Tibial nerve (tissue), 4 donors: ENCODE data around the gene BAZ2B.

Experiments used
- EP300 ChIP-seq, 2 donors: sonication (generic); formaldehyde crosslinking; IDR thresholded peaks; one replicate each; pipeline ENCODE4 v1.6.1; 2017; ENCODE audit warnings: antibody characterized with exemption in 2 of 2, mild to moderate bottlenecking in 1 of 2
- POLR2A ChIP-seq, 2 donors: fragments of 450-650 bp; IDR thresholded peaks; one replicate each; pipeline ENCODE4 v1.6.1; 2017; ENCODE audit warnings: antibody characterized with exemption in 2 of 2, mild to moderate bottlenecking in 2 of 2, moderate library complexity in 2 of 2
- TF ChIP-seq, protein P1 (sequence below), 5 experiments: fragments of 200-600 bp in 3 of 5; fragments of 450-650 bp in 2 of 5; sonication (generic) in 3 of 5; IDR thresholded peaks; one replicate each; pipeline ENCODE4 v1.5.1; 2016 to 2019; ENCODE audit warnings: antibody characterized with exemption in 5 of 5, mild to moderate bottlenecking in 3 of 5, moderate library complexity in 2 of 5

GRCh38 chr2:159402790-159403189, 213.6 kb downstream of the BAZ2B start:
- TF ChIP-seq, protein P1, sequence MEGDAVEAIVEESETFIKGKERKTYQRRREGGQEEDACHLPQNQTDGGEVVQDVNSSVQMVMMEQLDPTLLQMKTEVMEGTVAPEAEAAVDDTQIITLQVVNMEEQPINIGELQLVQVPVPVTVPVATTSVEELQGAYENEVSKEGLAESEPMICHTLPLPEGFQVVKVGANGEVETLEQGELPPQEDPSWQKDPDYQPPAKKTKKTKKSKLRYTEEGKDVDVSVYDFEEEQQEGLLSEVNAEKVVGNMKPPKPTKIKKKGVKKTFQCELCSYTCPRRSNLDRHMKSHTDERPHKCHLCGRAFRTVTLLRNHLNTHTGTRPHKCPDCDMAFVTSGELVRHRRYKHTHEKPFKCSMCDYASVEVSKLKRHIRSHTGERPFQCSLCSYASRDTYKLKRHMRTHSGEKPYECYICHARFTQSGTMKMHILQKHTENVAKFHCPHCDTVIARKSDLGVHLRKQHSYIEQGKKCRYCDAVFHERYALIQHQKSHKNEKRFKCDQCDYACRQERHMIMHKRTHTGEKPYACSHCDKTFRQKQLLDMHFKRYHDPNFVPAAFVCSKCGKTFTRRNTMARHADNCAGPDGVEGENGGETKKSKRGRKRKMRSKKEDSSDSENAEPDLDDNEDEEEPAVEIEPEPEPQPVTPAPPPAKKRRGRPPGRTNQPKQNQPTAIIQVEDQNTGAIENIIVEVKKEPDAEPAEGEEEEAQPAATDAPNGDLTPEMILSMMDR (IDR thresholded peaks at IDR 0.05), result no peak
- TF ChIP-seq POLR2A (IDR thresholded peaks at IDR 0.05), result no peak
- TF ChIP-seq EP300 (IDR thresholded peaks at IDR 0.05), result no peak
